HepG2 (cell line): Measurements from ENCODE around the gene B3GALT6. TPM values are rescaled to one million over a fixed set of nuclear protein-coding genes. Genes with fewer than 3 reads are reported as not detected.
A peak's percentile ranks its signal among the peaks of the same experiment; 100 is the strongest.

Experiments used
- ATF3 ChIP-seq: sonication (generic); formaldehyde crosslinking; IDR thresholded peaks from 2 replicates; pipeline ENCODE4 v1.4.0; 2020; ENCODE audit warnings: missing genetic modification reagents
- BCL3 ChIP-seq: sonication (generic); formaldehyde crosslinking; IDR thresholded peaks from 2 replicates; pipeline ENCODE4 v1.5.1; 2020; ENCODE audit warnings: mild to moderate bottlenecking, missing genetic modification reagents, moderate library complexity
- CAMTA2 ChIP-seq: sonication (generic); formaldehyde crosslinking; IDR thresholded peaks from 2 replicates; pipeline ENCODE4 v1.4.0; 2020; ENCODE audit warnings: mild to moderate bottlenecking, missing genetic modification reagents, borderline replicate concordance
- EED ChIP-seq: sonication (generic); formaldehyde crosslinking; IDR thresholded peaks from 2 replicates; pipeline ENCODE4 v1.5.0; 2020; ENCODE audit warnings: mild to moderate bottlenecking, missing genetic modification reagents
- GTF3A ChIP-seq: sonication (generic); formaldehyde crosslinking; conservative IDR thresholded peaks from 2 replicates; pipeline ENCODE4 v1.4.0; 2020; ENCODE audit warnings: mild to moderate bottlenecking, missing genetic modification reagents
- MAFK ChIP-seq, 2 experiments: IDR thresholded peaks in 1 of 2; conservative IDR thresholded peaks in 1 of 2; 2 replicates each; pipeline ENCODE4 v1.6.1; 2011; ENCODE audit warnings: improper control_type of control experiment in 2 of 2, low read length in 2 of 2
- MEIS1 ChIP-seq: sonication (generic); formaldehyde crosslinking; IDR thresholded peaks from 2 replicates; pipeline ENCODE4 v1.9.0; 2021; ENCODE audit warnings: mild to moderate bottlenecking, missing genetic modification reagents, moderate library complexity, borderline replicate concordance
- MTA1 ChIP-seq: sonication (generic); formaldehyde crosslinking; IDR thresholded peaks from 2 replicates; pipeline ENCODE4 v1.4.0; 2020; ENCODE audit warnings: missing genetic modification reagents, mild to moderate bottlenecking, borderline replicate concordance
- POLR2G ChIP-seq: fragments of 200-400 bp; formaldehyde crosslinking; IDR thresholded peaks from 2 replicates; pipeline ENCODE4 v1.6.1; 2018; ENCODE audit warnings: mild to moderate bottlenecking, low read depth, low read length, moderate library complexity
- SIN3A ChIP-seq: IDR thresholded peaks from 2 replicates; pipeline ENCODE4 v1.6.1; 2011; ENCODE audit warnings: low read depth, mild to moderate bottlenecking, control low read depth, low read length, borderline replicate concordance
- TOE1 ChIP-seq: sonication (generic); formaldehyde crosslinking; IDR thresholded peaks from 2 replicates; pipeline ENCODE4 v1.4.0; 2020; ENCODE audit warnings: mild to moderate bottlenecking, missing genetic modification reagents
- YEATS4 ChIP-seq: sonication (generic); formaldehyde crosslinking; IDR thresholded peaks from 2 replicates; pipeline ENCODE4 v1.4.0; 2020; ENCODE audit warnings: missing genetic modification reagents, borderline replicate concordance
- ZBTB43 ChIP-seq: sonication (generic); formaldehyde crosslinking; conservative IDR thresholded peaks from 2 replicates; pipeline ENCODE4 v1.4.0; 2020; ENCODE audit warnings: missing genetic modification reagents
- ZBTB7A ChIP-seq: sonication (generic); formaldehyde crosslinking; IDR thresholded peaks from 2 replicates; pipeline ENCODE4 v1.8.0; 2022; ENCODE audit warnings: mild to moderate bottlenecking, missing genetic modification reagents
- ZFP82 ChIP-seq: sonication (generic); formaldehyde crosslinking; IDR thresholded peaks from 2 replicates; pipeline ENCODE4 v1.5.1; 2020; ENCODE audit warnings: mild to moderate bottlenecking, missing genetic modification reagents, borderline replicate concordance
- ZFP90 ChIP-seq: sonication (generic); formaldehyde crosslinking; IDR thresholded peaks from 2 replicates; pipeline ENCODE4 v1.8.0; 2022; ENCODE audit warnings: missing genetic modification reagents, mild to moderate bottlenecking, inconsistent platforms, borderline replicate concordance
- ZKSCAN5 ChIP-seq: sonication (generic); formaldehyde crosslinking; IDR thresholded peaks from 2 replicates; pipeline ENCODE4 v1.5.1; 2020; ENCODE audit warnings: mild to moderate bottlenecking, missing genetic modification reagents
- ZNF138 ChIP-seq: sonication (generic); formaldehyde crosslinking; IDR thresholded peaks from 2 replicates; pipeline ENCODE4 v1.5.0; 2020; ENCODE audit warnings: mild to moderate bottlenecking, low read depth, missing genetic modification reagents
- ZNF430 ChIP-seq: sonication (generic); formaldehyde crosslinking; IDR thresholded peaks from 2 replicates; pipeline ENCODE4 v1.9.0; 2021; ENCODE audit warnings: mild to moderate bottlenecking, missing genetic modification reagents
- ZNF547 ChIP-seq: sonication (generic); formaldehyde crosslinking; IDR thresholded peaks from 2 replicates; pipeline ENCODE4 v1.5.1; 2020; ENCODE audit warnings: mild to moderate bottlenecking, missing genetic modification reagents
- ZNF670 ChIP-seq: sonication (generic); formaldehyde crosslinking; IDR thresholded peaks from 2 replicates; pipeline ENCODE4 v1.8.0; 2022; ENCODE audit warnings: mild to moderate bottlenecking, missing genetic modification reagents, borderline replicate concordance
- ZNF709 ChIP-seq: sonication (generic); formaldehyde crosslinking; IDR thresholded peaks from 2 replicates; pipeline ENCODE4 v1.5.0; 2020; ENCODE audit warnings: mild to moderate bottlenecking, missing genetic modification reagents
- ZNF773 ChIP-seq: sonication (generic); formaldehyde crosslinking; IDR thresholded peaks from 2 replicates; pipeline ENCODE4 v1.4.0; 2020; ENCODE audit warnings: missing genetic modification reagents, borderline replicate concordance
- ZSCAN21 ChIP-seq: sonication (generic); formaldehyde crosslinking; IDR thresholded peaks from 2 replicates; pipeline ENCODE4 v1.8.0; 2022; ENCODE audit warnings: mild to moderate bottlenecking, missing genetic modification reagents, moderate library complexity, borderline replicate concordance
- polyA plus RNA-seq, 8 experiments: library from polyadenylated mRNA; depleted of rRNA in 3 of 8; stranded (reverse) in 7 of 8; unstranded in 1 of 8; fragments of >200 nt; fragmentation: Illumina TruSeq in 4 of 8; extraction: Trizol in 4 of 8; gene quantifications; 2 replicates each; pipeline versions ENCODE4 v1.2.1 to v1.2.3, GENCODE V29; 2011 to 2016; ENCODE audit warnings: low read depth in 4 of 8, missing spikeins in 1 of 8, mixed read lengths in 1 of 8; ENCODE audit not compliant: insufficient read depth in 1 of 8
- total RNA-seq, 5 experiments: library from RNA; depleted of rRNA; stranded (reverse); fragments of >200 nt; fragmentation: Illumina TruSeq; extraction: Trizol; gene quantifications; 2 replicates each; pipeline ENCODE4 v1.2.3, GENCODE V29; 2016; ENCODE audit warnings: low read depth in 1 of 5
- TF ChIP-seq, protein P1 (sequence below): sonication (generic); formaldehyde crosslinking; IDR thresholded peaks from 2 replicates; pipeline ENCODE4 v1.8.0; 2022; ENCODE audit warnings: mild to moderate bottlenecking, missing genetic modification reagents

B3GALT6 gene
- total and polyA plus RNA-seq, 2 of the 13 experiments (the other 11 are each of a cell fraction or from before 2014, with no cell fraction given) = 3.9 to 14.2 TPM

DNA sequence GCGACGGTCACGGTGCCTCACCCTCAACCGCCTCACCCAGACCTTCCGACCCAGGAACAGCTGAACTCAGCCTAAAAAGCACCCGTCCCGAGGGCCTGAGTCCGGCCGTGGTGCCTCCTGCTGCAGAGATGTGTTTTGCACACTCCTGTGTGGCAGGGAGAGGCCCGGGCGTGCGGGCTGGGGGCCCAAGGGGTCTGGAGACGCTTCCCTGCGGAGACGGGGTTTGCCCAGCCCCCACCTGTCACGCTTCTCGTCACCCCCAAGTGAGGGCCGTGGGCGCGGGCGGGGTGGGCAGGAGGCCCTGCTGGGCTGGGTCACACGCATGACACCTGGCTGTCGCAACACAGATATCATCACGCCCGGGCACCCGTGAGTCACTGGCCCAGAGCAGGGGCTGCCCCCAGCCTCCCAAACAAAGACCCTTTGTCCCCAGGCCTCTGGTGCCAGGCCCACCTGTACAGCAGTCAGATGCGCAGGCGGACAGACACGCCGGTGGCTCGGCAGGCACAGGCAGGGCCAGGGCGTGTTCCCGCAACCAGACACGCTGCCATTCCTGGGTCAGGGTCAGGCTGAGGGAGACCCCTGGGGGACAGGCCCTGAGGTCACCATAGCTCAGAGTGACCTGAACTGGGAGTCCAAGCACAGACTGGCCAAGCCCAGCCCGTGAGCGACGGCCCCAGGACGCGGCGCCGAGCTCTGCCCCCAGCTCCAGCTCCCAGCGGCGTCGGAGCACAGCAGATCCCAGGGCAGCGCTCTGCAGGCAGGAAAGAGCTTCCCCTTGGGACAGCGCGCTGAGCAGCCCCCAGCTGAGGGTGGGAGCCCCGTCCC, 6.1 kb downstream of the B3GALT6 start (continued):
- TF ChIP-seq MEIS1 (CRISPR knock-in tag) = peak; percentile 48; the same call in 1 of the 2 replicates
- TF ChIP-seq, protein P1, sequence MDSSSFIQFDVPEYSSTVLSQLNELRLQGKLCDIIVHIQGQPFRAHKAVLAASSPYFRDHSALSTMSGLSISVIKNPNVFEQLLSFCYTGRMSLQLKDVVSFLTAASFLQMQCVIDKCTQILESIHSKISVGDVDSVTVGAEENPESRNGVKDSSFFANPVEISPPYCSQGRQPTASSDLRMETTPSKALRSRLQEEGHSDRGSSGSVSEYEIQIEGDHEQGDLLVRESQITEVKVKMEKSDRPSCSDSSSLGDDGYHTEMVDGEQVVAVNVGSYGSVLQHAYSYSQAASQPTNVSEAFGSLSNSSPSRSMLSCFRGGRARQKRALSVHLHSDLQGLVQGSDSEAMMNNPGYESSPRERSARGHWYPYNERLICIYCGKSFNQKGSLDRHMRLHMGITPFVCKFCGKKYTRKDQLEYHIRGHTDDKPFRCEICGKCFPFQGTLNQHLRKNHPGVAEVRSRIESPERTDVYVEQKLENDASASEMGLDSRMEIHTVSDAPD = peak; percentile 62; the same call in 1 of the 2 replicates
- TF ChIP-seq ZFP82 = peak; percentile 77; the same call in 1 of the 2 replicates
- peak; percentile 47 for TF ChIP-seq YEATS4 (CRISPR knock-in tag)
- no peak for TF ChIP-seq ZNF138 (CRISPR knock-in tag)
- peak; percentile 66; the same call in 1 of the 2 replicates for TF ChIP-seq ZFP90 (CRISPR knock-in tag)
- peak; percentile 52; the same call in 1 of the 2 replicates for TF ChIP-seq ZNF773
- TF ChIP-seq ZNF430 (CRISPR knock-in tag) = peak; percentile 88; the same call in 1 of the 2 replicates
- TF ChIP-seq MAFK (conservative IDR thresholded peaks at IDR 0.05 in 1 of 2, IDR thresholded peaks at IDR 0.05 in 1 of 2; ENCODE audit: low read length in 2 of 2) = no peak
- peak; percentile 85 for TF ChIP-seq POLR2G
- TF ChIP-seq ZNF709 (CRISPR knock-in tag) = peak; percentile 71
- TF ChIP-seq EED (CRISPR knock-in tag) = peak; percentile 38; the same call in 1 of the 2 replicates
- TF ChIP-seq ATF3 (CRISPR knock-in tag) = peak; percentile 77
- TF ChIP-seq MTA1 (CRISPR knock-in tag) = peak; percentile 75
- TF ChIP-seq BCL3 (CRISPR knock-in tag) = peak; percentile 83; the same call in 1 of the 2 replicates
- TF ChIP-seq GTF3A (CRISPR knock-in tag) = no peak
- TF ChIP-seq ZNF547 = no peak
- TF ChIP-seq ZNF670 (CRISPR knock-in tag) = peak; percentile 62; the same call in 1 of the 2 replicates
- no peak for TF ChIP-seq TOE1 (CRISPR knock-in tag)
- TF ChIP-seq ZKSCAN5 (CRISPR knock-in tag) = no peak
- TF ChIP-seq ZBTB7A (CRISPR knock-in tag) = peak; percentile 98
- peak; percentile 88 for TF ChIP-seq ZSCAN21 (CRISPR knock-in tag)
- peak; percentile 17 for TF ChIP-seq ZBTB43 (CRISPR knock-in tag)
- TF ChIP-seq SIN3A = peak; percentile 62; the same call in 1 of the 2 replicates
- no peak for TF ChIP-seq CAMTA2
